ENCODE results near the gene NUDT4.

DNA sequence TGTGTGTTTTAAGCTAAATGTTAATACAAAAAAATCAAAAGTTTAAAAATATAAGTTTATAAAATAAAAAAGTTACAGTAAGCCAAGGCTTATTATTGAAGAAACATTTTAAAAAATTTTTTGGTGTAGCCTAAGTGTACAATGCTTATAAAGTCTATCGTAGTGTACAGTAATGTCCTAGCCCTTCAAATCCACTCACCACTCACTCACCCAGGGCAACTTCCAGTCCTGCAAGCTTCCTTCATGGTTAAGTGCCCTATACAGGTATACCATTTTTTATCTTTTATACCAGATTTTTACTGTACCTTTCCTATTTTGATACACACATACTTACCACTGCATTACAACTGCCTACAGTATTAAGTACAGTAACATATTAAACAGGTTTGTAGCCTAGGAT, 52.1 kb downstream of the NUDT4 start:
- no peak for TF ChIP-seq EZH2 (IDR thresholded peaks at IDR 0.05)
- no peak for TF ChIP-seq POLR2AphosphoS5 (IDR thresholded peaks at IDR 0.05; ENCODE audit: borderline replicate concordance, low read depth, low read length)
- TF ChIP-seq FOXP2 (optimal IDR thresholded peaks at IDR 0.05; ENCODE audit: control extremely low read depth, extremely low read length, insufficient read depth), result no peak
